Breast epithelium (tissue), 3 donors: ENCODE measurements around the gene TVP23A.

Source experiments
- POLR2A ChIP-seq: fragments of 450-650 bp; IDR thresholded peaks from one replicate; pipeline ENCODE4 v1.6.1; 2016; ENCODE audit warnings: antibody characterized with exemption, mild to moderate bottlenecking, moderate library complexity
- POLR2AphosphoS5 ChIP-seq, 3 donors: sonication (generic); formaldehyde crosslinking; IDR thresholded peaks; one replicate each; pipeline ENCODE4 v1.6.1; 2017; ENCODE audit warnings: antibody characterized with exemption in 3 of 3
- TF ChIP-seq, protein P1 (sequence below), 3 donors: fragments of 450-650 bp; IDR thresholded peaks; one replicate each; pipeline ENCODE4 v1.5.1; 2016 to 2017; ENCODE audit warnings: antibody characterized with exemption in 3 of 3, mild to moderate bottlenecking in 3 of 3, moderate library complexity in 3 of 3

DNA sequence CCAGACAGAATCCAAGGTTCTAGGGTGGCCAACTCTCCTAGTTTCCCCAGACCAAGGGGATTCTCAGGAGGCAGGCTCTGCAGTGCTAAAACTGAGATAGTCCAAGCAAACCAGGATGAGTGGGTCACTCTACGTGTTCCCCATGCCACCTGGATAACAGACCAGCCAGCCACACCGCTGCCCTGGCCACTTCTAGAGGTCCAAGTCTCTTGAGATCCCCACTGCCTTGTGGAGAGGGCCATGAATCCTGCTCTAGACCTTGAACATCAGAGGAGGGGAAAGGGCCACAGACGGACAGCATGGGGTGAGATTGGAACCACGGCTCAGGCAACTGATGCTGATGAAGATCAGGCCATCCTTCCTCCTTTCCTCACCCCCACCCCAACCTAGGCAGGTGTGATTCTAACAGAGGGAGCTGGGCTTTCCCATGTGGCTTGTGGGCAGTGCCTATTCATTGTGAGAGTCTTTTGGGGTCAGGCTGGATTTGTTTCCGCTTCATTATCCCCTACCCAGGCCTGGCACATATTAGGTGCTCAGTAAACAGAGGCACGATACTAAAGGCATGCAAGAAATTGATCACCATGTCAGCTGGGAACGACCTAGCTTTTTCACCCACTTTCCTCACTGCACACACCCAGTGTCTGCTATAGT is 16.8 kb upstream of the TVP23A start:
- TF ChIP-seq, protein P1, sequence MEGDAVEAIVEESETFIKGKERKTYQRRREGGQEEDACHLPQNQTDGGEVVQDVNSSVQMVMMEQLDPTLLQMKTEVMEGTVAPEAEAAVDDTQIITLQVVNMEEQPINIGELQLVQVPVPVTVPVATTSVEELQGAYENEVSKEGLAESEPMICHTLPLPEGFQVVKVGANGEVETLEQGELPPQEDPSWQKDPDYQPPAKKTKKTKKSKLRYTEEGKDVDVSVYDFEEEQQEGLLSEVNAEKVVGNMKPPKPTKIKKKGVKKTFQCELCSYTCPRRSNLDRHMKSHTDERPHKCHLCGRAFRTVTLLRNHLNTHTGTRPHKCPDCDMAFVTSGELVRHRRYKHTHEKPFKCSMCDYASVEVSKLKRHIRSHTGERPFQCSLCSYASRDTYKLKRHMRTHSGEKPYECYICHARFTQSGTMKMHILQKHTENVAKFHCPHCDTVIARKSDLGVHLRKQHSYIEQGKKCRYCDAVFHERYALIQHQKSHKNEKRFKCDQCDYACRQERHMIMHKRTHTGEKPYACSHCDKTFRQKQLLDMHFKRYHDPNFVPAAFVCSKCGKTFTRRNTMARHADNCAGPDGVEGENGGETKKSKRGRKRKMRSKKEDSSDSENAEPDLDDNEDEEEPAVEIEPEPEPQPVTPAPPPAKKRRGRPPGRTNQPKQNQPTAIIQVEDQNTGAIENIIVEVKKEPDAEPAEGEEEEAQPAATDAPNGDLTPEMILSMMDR (IDR thresholded peaks at IDR 0.05), result no peak
- no peak for TF ChIP-seq POLR2A
- TF ChIP-seq POLR2AphosphoS5 (IDR thresholded peaks at IDR 0.05), result no peak
